Stimulated activated naive B cell treated with anti-CD40 and anti-IgM and Interleukin-4, amounts not matched to agents 10 μg/mL and 1 μg/mL and 100 μg/mL, for 72 hours (primary cell): Measurements from ENCODE around the gene DNAH10.

ENCODE experiments used
- ATAC-seq, 2 donors: fragments of 150-1000 bp; cut with Tn5 transposase; replicated peaks; 2 replicates each; pipeline ENCODE4 v1.10.0; 2021; ENCODE audit warnings: moderate library complexity in 1 of 2
- DNase-seq: peaks from one replicate; pipeline ENCODE4 v3.0.0; 2021
- H3K27ac Mint-ChIP-seq: one replicate; pipeline ENCODE4 v1.8.0; 2022; ENCODE audit warnings: mild to moderate bottlenecking, mixed read lengths
- H3K27me3 Mint-ChIP-seq, 2 donors: one replicate each; pipeline ENCODE4 v1.8.0; 2022; ENCODE audit warnings: mixed read lengths in 2 of 2
- H3K36me3 Mint-ChIP-seq, 2 donors: one replicate each; pipeline ENCODE4 v1.8.0; 2022; ENCODE audit warnings: mixed read lengths in 2 of 2, mild to moderate bottlenecking in 1 of 2
- H3K4me1 Mint-ChIP-seq, 2 donors: one replicate each; pipeline ENCODE4 v1.8.0; 2022; ENCODE audit warnings: mixed read lengths in 2 of 2, mild to moderate bottlenecking in 1 of 2
- H3K4me3 Mint-ChIP-seq, 2 donors: one replicate each; pipeline ENCODE4 v1.8.0; 2022; ENCODE audit warnings: mild to moderate bottlenecking in 2 of 2, mixed read lengths in 2 of 2, moderate library complexity in 1 of 2
- H3K9me3 Mint-ChIP-seq, 2 donors: one replicate each; pipeline ENCODE4 v1.8.0; 2022; ENCODE audit warnings: mixed read lengths in 2 of 2, mild to moderate bottlenecking in 1 of 2

The DNAH10 gene

GRCh38 chr12:123966596-123966995 is 204.5 kb downstream of the DNAH10 start:
- ATAC-seq = no peak

GRCh38 chr12:123967121-123967586 is 205.1 kb downstream of the DNAH10 start:
- ATAC-seq (no peak), DNase-seq (no peak)
- no peaks in the 10 kb centered on the region for H3K27me3 Mint-ChIP-seq
- H3K4me1 Mint-ChIP-seq = peaks cover 8 to 18% of the 10 kb centered on the region in 2 donors
- no peak overlapping the region for H3K27ac Mint-ChIP-seq
- H3K36me3 Mint-ChIP-seq = peaks cover 0 to 3% of the 10 kb centered on the region in 2 donors
- no peak overlapping the region for H3K4me3 Mint-ChIP-seq
- no peaks in the 10 kb centered on the region for H3K9me3 Mint-ChIP-seq

More at GRCh38 chr12:123966596-123966995, 204.5 kb downstream of the DNAH10 start:
- no peak for DNase-seq
- no peaks in the 10 kb centered on the region for H3K9me3 Mint-ChIP-seq
- peaks cover 6 to 16% of the 10 kb centered on the region in 2 donors for H3K4me1 Mint-ChIP-seq
- no peaks in the 10 kb centered on the region for H3K27me3 Mint-ChIP-seq
- peaks cover 0 to 3% of the 10 kb centered on the region in 2 donors for H3K36me3 Mint-ChIP-seq
- H3K4me3 Mint-ChIP-seq = no peak overlapping the region
- no peak overlapping the region for H3K27ac Mint-ChIP-seq

GRCh38 chr12:123971449-123971769 is 209.3 kb downstream of the DNAH10 start:
- peak overlapping the region; percentile 89 to 91 for H3K4me3 Mint-ChIP-seq
- no peaks in the 10 kb centered on the region for H3K9me3 Mint-ChIP-seq
- H3K27me3 Mint-ChIP-seq = no peaks in the 10 kb centered on the region
- no peak for ATAC-seq
- peaks cover 10 to 24% of the 10 kb centered on the region in 2 donors for H3K4me1 Mint-ChIP-seq
- no peak for DNase-seq
- peaks cover 6 to 10% of the 10 kb centered on the region in 2 donors for H3K36me3 Mint-ChIP-seq
- H3K27ac Mint-ChIP-seq = peak overlapping the region; percentile 88

GRCh38 chr12:123971770-123972456 is 209.8 kb downstream of the DNAH10 start:
- DNase-seq (peak; percentile 23), ATAC-seq (no peak)
- peaks cover 8 to 12% of the 10 kb centered on the region in 2 donors for H3K36me3 Mint-ChIP-seq
- peak overlapping the region; percentile 88 for H3K27ac Mint-ChIP-seq
- H3K27me3 Mint-ChIP-seq = no peaks in the 10 kb centered on the region
- H3K4me1 Mint-ChIP-seq = peaks cover 10 to 25% of the 10 kb centered on the region in 2 donors
- H3K4me3 Mint-ChIP-seq = peak overlapping the region; percentile 89 to 91
- H3K9me3 Mint-ChIP-seq = no peaks in the 10 kb centered on the region

GRCh38 chr12:123972457-123973401 is 210.6 kb downstream of the DNAH10 start, which contains the start of the genes CCDC92 and ZNF664:
Gene CCDC92, minus strand, starts transcription at chr12:123972831. Its CDS starts 28,526 bp downstream, at chr12:123944305.
Gene ZNF664, plus strand, starts transcription at chr12:123973215. Its CDS starts 38,930 bp downstream, at chr12:124012145.
- peak within 1 kb of the TSS; percentile 89 to 91 for H3K4me3 Mint-ChIP-seq
- peak; percentile 92 for DNase-seq
- peak; percentile 87 to 90 for ATAC-seq
- H3K4me1 Mint-ChIP-seq = peaks cover 10 to 25% of the 10 kb centered on the region in 2 donors
- peak within 1 kb of the TSS; percentile 89 for H3K27ac Mint-ChIP-seq
- no peaks in the 10 kb centered on the region for H3K9me3 Mint-ChIP-seq
- H3K36me3 Mint-ChIP-seq = peaks cover 9 to 12% of the 10 kb centered on the region in 2 donors
- no peaks in the 10 kb centered on the region for H3K27me3 Mint-ChIP-seq

- H3K4me3 Mint-ChIP-seq = peak overlapping the region; percentile 82 to 87
- no peaks in the 10 kb centered on the region for H3K27me3 Mint-ChIP-seq
- DNase-seq (peak; percentile 17), ATAC-seq (peak in 1 of 2 donors; percentile 4)
- H3K4me1 Mint-ChIP-seq = peaks cover 10 to 25% of the 10 kb centered on the region in 2 donors
- H3K9me3 Mint-ChIP-seq = no peaks in the 10 kb centered on the region
- peak overlapping the region; percentile 9 for H3K27ac Mint-ChIP-seq
- peaks cover 9 to 12% of the 10 kb centered on the region in 2 donors for H3K36me3 Mint-ChIP-seq
Measured at GRCh38 chr12:123973552-123974341, 211.6 kb downstream of the DNAH10 start.

- no peak overlapping the region for H3K4me3 Mint-ChIP-seq
- H3K27me3 Mint-ChIP-seq = no peaks in the 10 kb centered on the region
- H3K9me3 Mint-ChIP-seq = no peaks in the 10 kb centered on the region
- H3K36me3 Mint-ChIP-seq = peaks cover 17 to 18% of the 10 kb centered on the region in 2 donors
- DNase-seq = no peak
- H3K27ac Mint-ChIP-seq = no peak overlapping the region
- peaks cover 12 to 23% of the 10 kb centered on the region in 2 donors for H3K4me1 Mint-ChIP-seq
- no peak for ATAC-seq
Measured at GRCh38 chr12:123976227-123976826, 214.2 kb downstream of the DNAH10 start.

- Mint-ChIP-seq H3K27me3 (no peaks in the 10 kb centered on the region), H3K36me3 (peaks cover 25 to 28% of the 10 kb centered on the region in 2 donors), H3K9me3 (no peaks in the 10 kb centered on the region), H3K4me1 (peaks cover 17 to 28% of the 10 kb centered on the region in 2 donors), H3K4me3 (no peak overlapping the region), H3K27ac (no peak overlapping the region)
- ATAC-seq (no peak), DNase-seq (no peak)
Measured at GRCh38 chr12:123979566-123979965, 217.5 kb downstream of the DNAH10 start.

- no peak overlapping the region for H3K4me3 Mint-ChIP-seq
- ATAC-seq = no peak
- DNase-seq = no peak
- no peaks in the 10 kb centered on the region for H3K27me3 Mint-ChIP-seq
- H3K36me3 Mint-ChIP-seq = peaks cover 22 to 23% of the 10 kb centered on the region in 2 donors
- H3K27ac Mint-ChIP-seq = no peak overlapping the region
- peaks cover 29 to 37% of the 10 kb centered on the region in 2 donors for H3K4me1 Mint-ChIP-seq
- no peaks in the 10 kb centered on the region for H3K9me3 Mint-ChIP-seq
Measured at GRCh38 chr12:123982269-123982668, 220.2 kb downstream of the DNAH10 start.

- Mint-ChIP-seq H3K27me3 (no peaks in the 10 kb centered on the region), H3K36me3 (peaks cover 34% of the 10 kb centered on the region in 2 donors), H3K4me3 (no peak overlapping the region), H3K9me3 (no peaks in the 10 kb centered on the region), H3K4me1 (peaks cover 32 to 49% of the 10 kb centered on the region in 2 donors), H3K27ac (no peak overlapping the region)
- no peak for DNase-seq
- ATAC-seq = peak; percentile 78 to 79
Measured at GRCh38 chr12:123983822-123984485, 221.9 kb downstream of the DNAH10 start.

GRCh38 chr12:123984903-123985302 is 222.8 kb downstream of the DNAH10 start:
- Mint-ChIP-seq H3K36me3 (peaks cover 40 to 41% of the 10 kb centered on the region in 2 donors), H3K27ac (no peak overlapping the region), H3K4me3 (no peak overlapping the region), H3K4me1 (peaks cover 36 to 58% of the 10 kb centered on the region in 2 donors), H3K27me3 (no peaks in the 10 kb centered on the region), H3K9me3 (no peaks in the 10 kb centered on the region)
- ATAC-seq = no peak
- DNase-seq = no peak
